IMR-90 (cell line): ENCODE results near the gene TNK2. TPM values are rescaled to one million over a fixed set of nuclear protein-coding genes. Genes with fewer than 3 reads are reported as not detected.
A peak's percentile ranks its signal among the peaks of the same experiment; 100 is the strongest.
"Not testable (repeated sequence)": the region's sequence is repeated elsewhere in the genome, so short reads cannot be mapped to it uniquely, and the experiment has no call there.

Source experiments
- ATAC-seq: fragments of 200-7000 bp; cut with Tn5 transposase; 2 replicates; pipeline ENCODE4 v1.9.1; 2020; ENCODE audit warnings: low read depth, mild to moderate bottlenecking, moderate library complexity
- BruUV-seq: library from RNA; stranded (reverse); fragments of 400-500 nt; replicated peaks from 2 replicates; lab custom pipeline; 2021; lab: Mats Ljungman, UMichigan
- CTCF ChIA-PET: fragments of 300-600 bp; formaldehyde crosslinking; extraction: SDS; loops from one replicate; lab custom pipeline; 2021; ENCODE audit warnings: antibody characterized with exemption; lab: Yijun Ruan, JAX
- POLR2A ChIA-PET: fragments of 300-600 bp; sonication (Branson Sonifier 250); formaldehyde crosslinking; loops from one replicate; lab custom pipeline; 2022; ENCODE audit warnings: antibody characterized with exemption; ENCODE audit not compliant: unreplicated experiment; lab: Charles Lee
- DNase-seq: peaks from one replicate; pipeline ENCODE4 v3.0.0; 2013
- H2AFZ ChIP-seq: replicated peaks from 2 replicates; pipeline ENCODE3; 2013; ENCODE audit warnings: low read length, mild to moderate bottlenecking; ENCODE audit not compliant: poor library complexity
- H2AK5ac ChIP-seq: 2 replicates; pipeline ENCODE4 v1.6.1; 2013; ENCODE audit warnings: low read depth, low read length, inconsistent platforms
- H2AK9ac ChIP-seq: replicated peaks from 2 replicates; pipeline ENCODE3; 2013; ENCODE audit warnings: mild to moderate bottlenecking, low read depth, low read length, moderate library complexity; ENCODE audit not compliant: poor library complexity
- H2BK120ac ChIP-seq: 2 replicates; pipeline ENCODE4 v1.6.1; 2013; ENCODE audit warnings: low read depth, low read length, inconsistent platforms
- H2BK15ac ChIP-seq: 3 replicates; pipeline ENCODE4 v1.6.1; 2013; ENCODE audit warnings: low read depth, low read length, inconsistent platforms
- H2BK20ac ChIP-seq: 2 replicates; pipeline ENCODE4 v1.6.1; 2013; ENCODE audit warnings: low read depth, mild to moderate bottlenecking, inconsistent platforms, low read length, moderate library complexity
- H2BK5ac ChIP-seq: 2 replicates; pipeline ENCODE4 v1.6.1; 2013; ENCODE audit warnings: mild to moderate bottlenecking, low read depth, low read length, inconsistent platforms; ENCODE audit not compliant: poor library complexity, severe bottlenecking
- H3K14ac ChIP-seq: replicated peaks from 2 replicates; pipeline ENCODE4 v1.6.1; 2013; ENCODE audit warnings: low read depth, low read length, inconsistent platforms
- H3K18ac ChIP-seq: 2 replicates; pipeline ENCODE4 v1.6.1; 2013; ENCODE audit warnings: low read depth, low read length, control low read depth
- H3K23ac ChIP-seq: 2 replicates; pipeline ENCODE4 v1.6.1; 2013; ENCODE audit warnings: low read depth, low read length, inconsistent platforms
- H3K27ac ChIP-seq: 2 replicates; pipeline ENCODE4 v1.5.1; 2013; ENCODE audit warnings: mild to moderate bottlenecking, control low read depth, low read length; ENCODE audit not compliant: insufficient read depth
- H3K27me3 ChIP-seq: 2 replicates; pipeline ENCODE4 v1.6.1; 2013; ENCODE audit warnings: low read length; ENCODE audit not compliant: control insufficient read depth, insufficient read depth
- H3K36me3 ChIP-seq: 2 replicates; pipeline ENCODE4 v1.6.1; 2013; ENCODE audit warnings: low read length, mixed read lengths; ENCODE audit not compliant: control insufficient read depth, insufficient read depth
- H3K4ac ChIP-seq: 2 replicates; pipeline ENCODE4 v1.6.1; 2013; ENCODE audit warnings: low read depth, low read length, inconsistent platforms
- H3K4me1 ChIP-seq: 2 replicates; pipeline ENCODE4 v1.6.1; 2013; ENCODE audit warnings: low read length, mixed read lengths; ENCODE audit not compliant: control insufficient read depth, insufficient read depth
- H3K4me2 ChIP-seq: 2 replicates; pipeline ENCODE4 v1.6.1; 2013; ENCODE audit warnings: low read depth, mild to moderate bottlenecking, control low read depth, low read length, moderate library complexity
- H3K4me3 ChIP-seq: 2 replicates; pipeline ENCODE4 v1.5.1; 2013; ENCODE audit warnings: low read depth, mild to moderate bottlenecking, control low read depth, low read length, moderate library complexity; ENCODE audit not compliant: insufficient read depth
- H3K56ac ChIP-seq: 2 replicates; pipeline ENCODE4 v1.6.1; 2013; ENCODE audit warnings: low read length, inconsistent platforms; ENCODE audit not compliant: insufficient read depth; ENCODE audit errors: extremely low read depth
- H3K79me1 ChIP-seq, 2 experiments: 2 replicates each; pipeline ENCODE4 v1.6.1; 2013; ENCODE audit warnings: low read length in 2 of 2, inconsistent platforms in 1 of 2, low read depth in 1 of 2
- H3K9ac ChIP-seq: 2 replicates; pipeline ENCODE4 v1.6.1; 2013; ENCODE audit warnings: low read depth, low read length, control low read depth
- H3K9me1 ChIP-seq: 2 replicates; pipeline ENCODE4 v1.6.1; 2013; ENCODE audit warnings: low read length, inconsistent platforms; ENCODE audit not compliant: insufficient read depth
- H3K9me3 ChIP-seq: 2 replicates; pipeline ENCODE4 v1.6.1; 2013; ENCODE audit warnings: low read length; ENCODE audit not compliant: control insufficient read depth, insufficient read depth
- H4K20me1 ChIP-seq: 2 replicates; pipeline ENCODE4 v1.6.1; 2013; ENCODE audit warnings: low read length, inconsistent platforms; ENCODE audit not compliant: insufficient read depth
- H4K5ac ChIP-seq: 2 replicates; pipeline ENCODE4 v1.6.1; 2013; ENCODE audit warnings: mild to moderate bottlenecking, low read depth, low read length, control low read depth
- H4K8ac ChIP-seq, 2 experiments: 2 replicates each; pipeline ENCODE4 v1.6.1; 2013; ENCODE audit warnings: low read depth in 2 of 2, low read length in 2 of 2, control low read depth in 1 of 2, inconsistent platforms in 1 of 2
- H4K91ac ChIP-seq: 2 replicates; pipeline ENCODE4 v1.6.1; 2013; ENCODE audit warnings: low read depth, low read length, inconsistent platforms; ENCODE audit not compliant: insufficient read depth
- CEBPB ChIP-seq: IDR thresholded peaks from 2 replicates; pipeline ENCODE4 v1.6.1; 2012; ENCODE audit warnings: low read depth, low read length, improper control_type of control experiment
- CHD1 ChIP-seq: IDR thresholded peaks from 2 replicates; pipeline ENCODE4 v1.6.1; 2012; ENCODE audit warnings: low read depth, low read length, improper control_type of control experiment
- FOS ChIP-seq: fragments of 150-350 bp; IDR thresholded peaks from 2 replicates; pipeline ENCODE4 v1.6.1; 2016; ENCODE audit warnings: low read depth, low read length
- POLR2A ChIP-seq: IDR thresholded peaks from 2 replicates; pipeline ENCODE4 v1.6.1; 2012; ENCODE audit warnings: mild to moderate bottlenecking, low read depth, low read length
- WGBS, 2 experiments: methylation state at CpG; one replicate each; pipeline versions ENCODE4 v1.1.5 to v1.1.7; 2013; ENCODE audit warnings: missing lambda C conversion rate in 2 of 2; ENCODE audit not compliant: insufficient read length in 1 of 2; ENCODE audit errors: extremely low coverage in 2 of 2; 5-methylcytosine and 5-hydroxymethylcytosine counted together
- dilution Hi-C: fragments of 300-500 bp; cut with HindIII; formaldehyde crosslinking; loops from one replicate; pipeline ENCODE4 v1.14.3; 2018; ENCODE audit warnings: low sequenced_read_pairs; ENCODE audit not compliant: unreplicated experiment
- in situ Hi-C: fragments of 300-500 bp; cut with MboI; formaldehyde crosslinking; loops from 3 replicates; pipeline ENCODE4 v1.14.3; 2019; ENCODE audit warnings: low sequenced_read_pairs, inconsistent platforms, mixed read lengths
- intact Hi-C: fragments of 100-400 bp; cut with micrococcal nuclease; formaldehyde crosslinking; loops from 2 replicates; pipeline ENCODE4 v1.10.0; 2022
- polyA plus RNA-seq, 3 experiments: library from polyadenylated mRNA; depleted of rRNA; stranded (reverse); fragments of >200 nt; gene quantifications; 2 replicates each; pipeline ENCODE4 v1.2.3, GENCODE V29; 2012; ENCODE audit warnings: low replicate concordance in 1 of 3
- total RNA-seq: library from RNA; depleted of rRNA; stranded (reverse); fragments of >200 nt; gene quantifications from 2 replicates; pipeline ENCODE4 v1.2.3, GENCODE V29; 2012

Gene TNK2
- total and polyA plus RNA-seq, 2 of the 4 experiments (the other 2 are of a cell fraction), result 2.2 to 13.8 TPM

DNA sequence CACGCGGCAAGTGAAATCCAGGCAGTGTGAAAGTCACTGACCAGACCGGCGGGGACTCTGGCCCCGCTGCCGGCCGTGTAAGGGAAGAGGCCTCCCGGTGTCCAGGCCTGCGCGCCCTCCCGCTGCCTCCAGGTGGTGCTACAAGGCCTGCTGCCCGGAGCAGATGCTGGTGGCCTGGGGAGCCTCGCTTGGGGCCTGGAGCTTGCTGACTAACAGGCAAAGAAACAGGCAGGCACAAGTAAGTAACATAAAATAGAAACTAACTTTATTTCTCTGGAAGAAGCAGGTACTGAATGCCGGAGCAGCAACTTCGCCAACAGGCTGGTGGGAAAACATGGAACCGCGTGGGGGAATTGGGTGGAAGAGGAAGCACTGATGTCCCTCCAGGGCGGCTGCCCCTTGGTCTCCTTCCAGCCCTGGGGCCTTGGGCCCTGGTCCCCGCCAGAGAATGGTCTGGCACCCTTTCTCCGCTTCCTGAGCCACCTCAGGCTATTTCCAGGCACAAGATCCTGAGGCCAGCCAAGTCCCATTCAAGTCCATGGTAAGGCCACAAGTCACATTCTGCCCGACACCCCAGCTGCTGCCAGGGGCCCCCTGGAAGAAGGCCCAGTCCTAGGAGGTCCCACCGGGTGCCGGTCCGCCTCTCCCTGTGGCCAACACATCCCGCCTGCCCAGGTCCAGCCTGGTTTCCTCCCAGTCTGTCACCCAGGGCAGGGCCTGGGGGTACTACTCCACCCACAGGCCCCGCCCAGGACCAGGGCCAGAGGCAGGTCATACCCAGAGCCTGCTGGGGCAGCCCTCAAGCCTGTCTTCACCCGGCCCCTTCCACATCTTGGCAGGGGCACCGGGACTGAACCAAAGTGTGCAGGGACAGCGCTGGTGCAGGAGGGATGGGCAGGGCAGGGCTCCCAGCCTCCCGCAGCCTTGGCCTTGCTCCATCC lies 45.0 kb downstream of the TNK2 start (continued):
- no peak for TF ChIP-seq CEBPB
- TF ChIP-seq FOS, result no peak
- no peak for TF ChIP-seq CHD1
- TF ChIP-seq POLR2A, result no peak

DNA sequence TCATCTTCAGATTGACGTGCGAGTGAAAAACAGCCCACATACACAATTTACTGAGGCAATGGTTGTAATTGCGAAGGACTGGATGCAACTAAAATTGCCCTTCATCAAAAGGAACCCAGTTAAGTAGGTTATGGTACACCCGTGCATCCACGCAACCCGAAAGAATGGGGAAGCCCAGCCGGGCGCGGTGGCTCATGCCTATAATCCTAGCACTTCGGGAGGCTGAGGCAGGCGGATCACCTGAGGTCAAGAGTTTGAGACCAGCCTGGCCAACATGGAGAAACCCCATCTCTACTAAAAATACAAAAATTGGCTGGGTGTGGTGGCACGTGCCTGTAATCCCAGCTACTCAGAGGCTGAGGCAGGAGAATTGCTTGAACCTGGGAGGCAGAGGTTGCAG lies 46.0 kb downstream of the TNK2 start:
- H4K8ac ChIP-seq, H3K23ac ChIP-seq, H4K5ac ChIP-seq, H3K18ac ChIP-seq, H2BK5ac ChIP-seq, H3K27me3 ChIP-seq, H2AFZ ChIP-seq, BruUV-seq, H2AK5ac ChIP-seq, H3K4ac ChIP-seq, H2BK20ac ChIP-seq, H3K9ac ChIP-seq, H3K4me2 ChIP-seq, dilution Hi-C loops, H3K79me1 ChIP-seq, H3K14ac ChIP-seq, H3K4me3 ChIP-seq, DNase-seq, H3K56ac ChIP-seq, H2BK120ac ChIP-seq, ATAC-seq, H4K91ac ChIP-seq, H3K27ac ChIP-seq, H3K4me1 ChIP-seq, POLR2A ChIA-PET, H4K20me1 ChIP-seq, intact Hi-C loops, H3K9me1 ChIP-seq, H3K36me3 ChIP-seq, H2BK15ac ChIP-seq, H3K9me3 ChIP-seq: not testable (repeated sequence)
- in situ Hi-C loops, result loop anchor here (5.0 kb wide), 1 partner anchor 35 kb away; no protein-coding TSS in a partner anchor
- no CpG with 5 or more reads among the region's 12 CpGs for WGBS, 2 experiments
- peak overlapping the region; percentile 55 for H2AK9ac ChIP-seq
- CTCF ChIA-PET, result interaction anchor here (1.5 to 2.8 kb wide), 2 partner anchors 33 to 53 kb away, joined by 7 to 27 read pairs; no protein-coding TSS in a partner anchor
